Smooth muscle cell (in vitro differentiated cells): ENCODE measurements around the gene PRPF6. TPM values are rescaled to one million over a fixed set of nuclear protein-coding genes. Genes with fewer than 3 reads are reported as not detected.

Experiments used
- DNase-seq: peaks from one replicate; lab custom pipeline; 2025; ENCODE audit not compliant: unreplicated experiment; lab: John Stamatoyannopoulos, UW
- H2AFZ ChIP-seq: fragments of 200-600 bp; sonication (generic); 2 replicates; pipeline ENCODE4 v1.6.0; 2016; ENCODE audit warnings: antibody characterized with exemption, low read depth, mild to moderate bottlenecking
- H3F3A ChIP-seq: fragments of 200-600 bp; sonication (generic); 2 replicates; pipeline ENCODE4 v1.6.0; 2017; ENCODE audit warnings: antibody characterized with exemption, low read depth
- H3K27ac ChIP-seq: fragments of 200-600 bp; sonication (generic); 2 replicates; pipeline ENCODE4 v1.5.1; 2016; ENCODE audit warnings: low read depth, mild to moderate bottlenecking
- H3K27me3 ChIP-seq: fragments of 200-600 bp; sonication (generic); 2 replicates; pipeline ENCODE4 v1.6.1; 2016; ENCODE audit warnings: low read depth, mild to moderate bottlenecking
- H3K36me3 ChIP-seq: fragments of 200-600 bp; sonication (generic); 2 replicates; pipeline ENCODE4 v1.5.1; 2016; ENCODE audit warnings: low read depth
- H3K4me1 ChIP-seq: fragments of 200-600 bp; sonication (generic); 2 replicates; pipeline ENCODE4 v1.5.1; 2016; ENCODE audit warnings: low read depth
- H3K4me2 ChIP-seq: fragments of 200-600 bp; sonication (generic); 2 replicates; pipeline ENCODE4 v1.6.0; 2016; ENCODE audit warnings: mild to moderate bottlenecking
- H3K4me3 ChIP-seq: fragments of 200-600 bp; sonication (generic); 2 replicates; pipeline ENCODE4 v1.5.1; 2016; ENCODE audit warnings: mild to moderate bottlenecking
- H3K79me2 ChIP-seq: fragments of 200-600 bp; sonication (generic); 2 replicates; pipeline ENCODE4 v1.6.0; 2016; ENCODE audit warnings: low read depth, mild to moderate bottlenecking
- H3K9ac ChIP-seq: fragments of 200-600 bp; sonication (generic); 2 replicates; pipeline ENCODE4 v1.6.0; 2016; ENCODE audit warnings: low read depth
- H3K9me3 ChIP-seq: fragments of 200-600 bp; sonication (generic); replicated peaks from 2 replicates; pipeline ENCODE4 v1.5.1; 2016; ENCODE audit warnings: low read depth
- H4K20me1 ChIP-seq: fragments of 200-600 bp; sonication (generic); 2 replicates; pipeline ENCODE4 v1.6.0; 2016; ENCODE audit warnings: low read depth
- WGBS: methylation state at CpG from one replicate; pipeline ENCODE4 v1.1.7; 2016; ENCODE audit warnings: low lambda C conversion rate; 5-methylcytosine and 5-hydroxymethylcytosine counted together
- polyA plus RNA-seq: library from polyadenylated mRNA; unstranded; fragments of >200 nt; fragmentation: Nextera tagmentation; extraction: Ambion mirVana; gene quantifications from 2 replicates; pipeline ENCODE4 v1.2.1, GENCODE V29; 2016
- total RNA-seq: library from RNA; depleted of rRNA; stranded (reverse); fragments of >200 nt; gene quantifications from 2 replicates; pipeline ENCODE4 v1.2.3, GENCODE V29; 2014
- TF ChIP-seq, protein P1 (sequence below): fragments of 200-600 bp; sonication (generic); IDR thresholded peaks from 2 replicates; pipeline ENCODE4 v1.5.1; 2017; ENCODE audit warnings: borderline replicate concordance, mild to moderate bottlenecking, antibody characterized with exemption; ENCODE audit not compliant: insufficient read depth, poor library complexity, severe bottlenecking

Gene PRPF6
- total and polyA plus RNA-seq, 2 experiments from 2014 or later, result 33.3 to 51.2 TPM

GRCh38 chr20:63964412-63964811, 16.5 kb upstream of the PRPF6 start:
- no peaks in the 10 kb centered on the region for H3K9me3 ChIP-seq
- H3F3A ChIP-seq, result no peaks in the 10 kb centered on the region
- TF ChIP-seq, protein P1, sequence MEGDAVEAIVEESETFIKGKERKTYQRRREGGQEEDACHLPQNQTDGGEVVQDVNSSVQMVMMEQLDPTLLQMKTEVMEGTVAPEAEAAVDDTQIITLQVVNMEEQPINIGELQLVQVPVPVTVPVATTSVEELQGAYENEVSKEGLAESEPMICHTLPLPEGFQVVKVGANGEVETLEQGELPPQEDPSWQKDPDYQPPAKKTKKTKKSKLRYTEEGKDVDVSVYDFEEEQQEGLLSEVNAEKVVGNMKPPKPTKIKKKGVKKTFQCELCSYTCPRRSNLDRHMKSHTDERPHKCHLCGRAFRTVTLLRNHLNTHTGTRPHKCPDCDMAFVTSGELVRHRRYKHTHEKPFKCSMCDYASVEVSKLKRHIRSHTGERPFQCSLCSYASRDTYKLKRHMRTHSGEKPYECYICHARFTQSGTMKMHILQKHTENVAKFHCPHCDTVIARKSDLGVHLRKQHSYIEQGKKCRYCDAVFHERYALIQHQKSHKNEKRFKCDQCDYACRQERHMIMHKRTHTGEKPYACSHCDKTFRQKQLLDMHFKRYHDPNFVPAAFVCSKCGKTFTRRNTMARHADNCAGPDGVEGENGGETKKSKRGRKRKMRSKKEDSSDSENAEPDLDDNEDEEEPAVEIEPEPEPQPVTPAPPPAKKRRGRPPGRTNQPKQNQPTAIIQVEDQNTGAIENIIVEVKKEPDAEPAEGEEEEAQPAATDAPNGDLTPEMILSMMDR, result no peak
- H3K79me2 ChIP-seq, result peaks cover 3% of the 10 kb centered on the region
- H3K9ac ChIP-seq, result no peak overlapping the region
- H2AFZ ChIP-seq, result no peak overlapping the region
- H3K27me3 ChIP-seq, result no peaks in the 10 kb centered on the region
- 96% methylated on average over 16 of the region's 16 CpGs for WGBS
- no peak for DNase-seq
- no peaks in the 10 kb centered on the region for H4K20me1 ChIP-seq
- no peak overlapping the region for H3K4me2 ChIP-seq
- H3K4me3 ChIP-seq, result no peak overlapping the region
- no peak overlapping the region for H3K27ac ChIP-seq
- H3K4me1 ChIP-seq, result peaks cover 7% of the 10 kb centered on the region
- no peaks in the 10 kb centered on the region for H3K36me3 ChIP-seq

DNA sequence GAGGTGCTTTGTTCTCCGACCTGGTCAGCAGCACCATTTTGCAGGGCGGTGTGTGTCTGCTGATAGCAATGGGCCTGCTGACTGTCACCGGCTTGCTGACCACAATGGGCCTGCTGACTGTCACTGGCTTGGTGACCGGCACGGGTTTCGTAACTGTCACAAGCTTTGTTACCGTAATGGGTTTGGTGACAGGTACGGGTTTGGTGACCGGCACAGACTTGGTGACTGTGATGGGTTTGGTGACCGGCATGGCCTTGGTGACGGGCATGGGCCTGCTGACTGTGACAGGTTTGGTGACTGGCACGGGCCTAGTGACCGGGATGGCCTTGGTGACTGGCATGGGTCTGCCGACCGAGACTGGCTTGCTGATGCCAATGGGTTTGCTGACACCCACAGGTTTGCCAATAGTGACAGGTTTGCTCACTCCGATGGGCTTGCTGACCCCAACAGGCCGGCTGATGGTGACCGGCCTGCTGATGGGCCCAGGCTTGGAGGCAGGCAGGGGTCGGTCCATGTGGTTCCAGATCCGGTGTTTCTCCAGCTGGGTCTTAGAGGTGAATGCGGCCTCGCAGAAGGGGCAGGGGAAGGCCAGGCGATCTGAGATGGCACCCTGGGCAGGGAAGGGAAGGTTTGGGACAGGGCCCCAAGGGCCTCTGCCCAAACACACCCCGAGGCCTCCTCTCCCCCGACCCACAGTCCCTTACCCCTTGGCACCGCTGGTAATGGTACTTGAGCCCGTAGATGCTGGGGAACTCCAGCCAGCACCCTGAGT, 14.6 kb upstream of the PRPF6 start:
- peaks cover 12% of the 10 kb centered on the region for H3K4me1 ChIP-seq
- no peak overlapping the region for H3K9ac ChIP-seq
- TF ChIP-seq, protein P1, result no peak
- H3K27ac ChIP-seq, result no peak overlapping the region
- no peaks in the 10 kb centered on the region for H3K36me3 ChIP-seq
- H3F3A ChIP-seq, result no peaks in the 10 kb centered on the region
- no peak overlapping the region for H2AFZ ChIP-seq
- no peak overlapping the region for H3K4me3 ChIP-seq
- no peak for DNase-seq
- 96% methylated on average over 23 of the region's 27 CpGs for WGBS
- no peaks in the 10 kb centered on the region for H4K20me1 ChIP-seq
- H3K79me2 ChIP-seq, result peaks cover 3% of the 10 kb centered on the region
- H3K4me2 ChIP-seq, result no peak overlapping the region
- no peaks in the 10 kb centered on the region for H3K27me3 ChIP-seq
- no peaks in the 10 kb centered on the region for H3K9me3 ChIP-seq

DNA sequence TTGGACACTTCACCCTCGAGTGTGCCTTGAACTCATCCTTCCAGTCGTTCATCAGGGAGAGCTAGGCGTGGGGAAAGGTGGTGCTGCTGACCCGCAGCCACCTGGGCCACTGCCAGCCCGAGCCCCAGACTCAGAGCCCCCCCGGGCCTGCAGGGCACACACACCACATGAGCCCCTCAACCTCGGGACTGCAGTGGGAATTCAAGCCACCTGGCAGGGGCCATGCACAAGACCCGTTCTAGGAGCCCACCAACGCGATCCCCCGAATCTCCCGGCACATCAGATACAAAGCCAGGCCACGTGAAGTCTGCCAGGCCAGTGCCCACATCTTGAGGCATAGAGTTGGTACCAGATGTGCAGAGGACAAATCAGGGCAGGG, 14.0 kb upstream of the PRPF6 start:
- TF ChIP-seq, protein P1, result no peak
- Histone ChIP-seq H3K4me1 (peaks cover 12% of the 10 kb centered on the region), H3K27ac (no peak overlapping the region), H3K9me3 (no peaks in the 10 kb centered on the region), H2AFZ (no peak overlapping the region), H3K4me3 (no peak overlapping the region), H3K79me2 (peaks cover 3% of the 10 kb centered on the region), H3F3A (no peaks in the 10 kb centered on the region), H3K4me2 (no peak overlapping the region), H3K9ac (no peak overlapping the region), H3K36me3 (no peaks in the 10 kb centered on the region), H4K20me1 (no peaks in the 10 kb centered on the region), H3K27me3 (no peaks in the 10 kb centered on the region)
- no peak for DNase-seq
- 97% methylated on average over 13 of the region's 13 CpGs for WGBS
